AG04449 (cell line): ENCODE results near the gene CNIH4.

Source experiments
- CTCF ChIA-PET: fragments of 350-600 bp; formaldehyde crosslinking; extraction: SDS; loops from one replicate; lab custom pipeline; 2021; ENCODE audit warnings: antibody characterized with exemption; lab: Yijun Ruan, JAX
- POLR2A ChIA-PET: fragments of 400-600, 350-600 bp; formaldehyde crosslinking; extraction: SDS; loops from one replicate; lab custom pipeline; 2020; ENCODE audit warnings: antibody characterized with exemption, inconsistent platforms; lab: Yijun Ruan, JAX
- DNase-seq: peaks from one replicate; pipeline ENCODE4 v3.0.0-alpha.2; 2010; ENCODE audit warnings: low read depth, low spot score
- H3K4me3 ChIP-seq: 2 replicates; pipeline ENCODE4 v1.5.1; 2011; ENCODE audit warnings: low read depth, mild to moderate bottlenecking, control low read depth, low read length
- CTCF ChIP-seq: IDR thresholded peaks from one replicate; pipeline ENCODE4 v1.5.1; 2011; ENCODE audit warnings: mild to moderate bottlenecking, moderate library complexity, low read length, control low read depth, inconsistent platforms; ENCODE audit not compliant: insufficient read depth; ENCODE audit errors: missing control alignments

CNIH4 gene

GRCh38 chr1:224380003-224380402 is 23.3 kb downstream of the CNIH4 start:
- CTCF ChIA-PET, result interaction anchor here (1.0 to 1.4 kb wide), 2 partner anchors 13 to 15 kb away, joined by 3 read pairs; no protein-coding TSS in a partner anchor
- no peak for DNase-seq
- TF ChIP-seq CTCF, result no peak
- no peak overlapping the region for H3K4me3 ChIP-seq
- POLR2A ChIA-PET, result no interaction called here

DNA sequence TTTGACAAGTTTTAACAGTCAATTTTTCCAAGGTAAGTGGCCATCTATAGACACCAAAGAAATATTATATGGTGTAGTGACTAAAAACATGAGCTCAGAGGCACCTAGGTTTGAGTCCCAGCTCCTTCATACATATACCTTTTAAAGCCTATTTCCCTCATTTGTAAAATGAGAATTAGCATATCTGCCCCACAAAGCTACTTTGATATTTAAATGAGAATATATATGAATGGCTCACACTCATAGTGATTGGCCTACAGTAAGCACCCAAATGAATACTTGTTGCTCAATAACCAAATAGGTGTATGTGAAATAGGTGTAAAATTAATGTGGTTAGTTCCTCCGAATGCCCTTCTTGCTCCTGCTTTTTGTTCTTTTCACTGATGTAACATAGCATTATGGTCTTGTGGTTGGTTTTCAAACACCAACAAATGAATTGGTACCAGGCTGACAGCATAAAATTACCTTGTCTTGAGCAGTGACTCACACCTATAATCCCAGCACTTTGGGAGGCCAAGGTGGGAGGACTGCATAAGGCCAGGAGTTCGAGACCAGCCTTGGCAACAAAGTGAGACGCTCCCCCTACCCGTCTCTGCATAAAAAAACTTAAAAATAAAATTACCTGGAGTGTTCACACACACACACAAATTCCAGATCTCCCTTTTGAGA is 25.3 kb downstream of the CNIH4 start:
- no peak for DNase-seq
- no peak for TF ChIP-seq CTCF
- H3K4me3 ChIP-seq, result no peak overlapping the region
- ChIA-PET CTCF (interaction anchor here (1.7 kb wide), 1 partner anchor 75 kb away, joined by 9 read pairs; no protein-coding TSS in a partner anchor), POLR2A (no interaction called here)

- no peak for DNase-seq
- ChIA-PET CTCF (interaction anchor here (1.1 to 2.6 kb wide), 4 partner anchors 12 to 267 kb away, joined by 3 to 11 read pairs (median 6); no protein-coding TSS in a partner anchor), POLR2A (no interaction called here)
- TF ChIP-seq CTCF, result no peak
- H3K4me3 ChIP-seq, result no peak overlapping the region
Observed at GRCh38 chr1:224383218-224383617, 26.5 kb downstream of the CNIH4 start.

- CTCF ChIA-PET, result interaction anchor here (1.5 to 1.6 kb wide), 2 partner anchors 12 to 70 kb away, joined by 4 to 5 read pairs; no protein-coding TSS in a partner anchor
- POLR2A ChIA-PET, result interaction anchor here (0.5 kb wide), 1 partner anchor 1754 kb away, joined by 3 read pairs; no protein-coding TSS in a partner anchor
- TF ChIP-seq CTCF, result no peak
- DNase-seq, result no peak
- no peak overlapping the region for H3K4me3 ChIP-seq
Observed at GRCh38 chr1:224387302-224387912, 30.7 kb downstream of the CNIH4 start.

GRCh38 chr1:224387943-224388342 is 31.3 kb downstream of the CNIH4 start:
- POLR2A ChIA-PET, result interaction anchor here (0.5 kb wide), 2 partner anchors 23 to 1754 kb away, joined by 3 read pairs; no protein-coding TSS in a partner anchor
- CTCF ChIA-PET, result interaction anchor here (1.5 to 1.6 kb wide), 2 partner anchors 11 to 69 kb away, joined by 4 to 5 read pairs; no protein-coding TSS in a partner anchor
- H3K4me3 ChIP-seq, result no peak overlapping the region
- TF ChIP-seq CTCF, result no peak
- no peak for DNase-seq

- ChIA-PET POLR2A (interaction anchor here (0.6 kb wide), 1 partner anchor 80 kb away, joined by 3 read pairs; no protein-coding TSS in a partner anchor), CTCF (no interaction called here)
- TF ChIP-seq CTCF, result no peak
- DNase-seq, result no peak
- H3K4me3 ChIP-seq, result no peak overlapping the region
Observed at GRCh38 chr1:224390517-224390916, 33.8 kb downstream of the CNIH4 start.
